K562 treated with DMSO at 1 percent for 24 hours (cell line): ENCODE measurements around the gene PIK3C2A. TPM values are rescaled to one million over a fixed set of nuclear protein-coding genes. Genes with fewer than 3 reads are reported as not detected.

ENCODE experiments used
- total RNA-seq: library from RNA; unstranded; fragments of 300-600 nt; gene quantifications from 2 replicates; pipeline ENCODE4 v1.2.3, GENCODE V29; 2022; ENCODE audit warnings: low read depth; ENCODE audit not compliant: insufficient read depth

PIK3C2A gene
- 6.0 and 8.4 TPM in 2 replicates for total RNA-seq

GRCh38 chr11:17207317-17208256 is at the start of gene PIK3C2A:
Gene PIK3C2A (minus strand): TSS chr11:17207986. CDS start chr11:17169741, 38,245 bp downstream.

Other genes starting within 250 kb of the PIK3C2A start
- 0.10 TPM in 1 of 2 replicates, not detected in the other for gene PLEKHA7, start 193.6 kb downstream of the PIK3C2A start, total RNA-seq
- 1,885 and 1,897 TPM in 2 replicates for gene RPS13, start 130.3 kb downstream of the PIK3C2A start, total RNA-seq
- gene NUCB2, start 68.8 kb upstream of the PIK3C2A start, total RNA-seq, result 106 and 109 TPM in 2 replicates
- gene NCR3LG1, start 143.8 kb upstream of the PIK3C2A start, total RNA-seq, result 4.6 and 5.5 TPM in 2 replicates
- gene KCNJ11, start 180.7 kb upstream of the PIK3C2A start, total RNA-seq, result 2.3 and 2.5 TPM in 2 replicates